Activated CD4-positive, CD25-positive, alpha-beta regulatory T cell treated with anti-CD3 and anti-CD28 coated beads, Interleukin-2, amount 50 U/mL, for 72 hours (primary cell): ENCODE data around the gene KIAA1671.

ENCODE experiments used
- DNase-seq: peaks from one replicate; pipeline ENCODE4 v3.0.0; 2021

The KIAA1671 gene

GRCh38 chr22:25069758-25070481 is 117.4 kb downstream of the KIAA1671 start:
- no peak for DNase-seq

- DNase-seq: no peak
Observed at GRCh38 chr22:25070956-25071355, 118.4 kb downstream of the KIAA1671 start.

- no peak for DNase-seq
Observed at GRCh38 chr22:25071720-25072119, 119.2 kb downstream of the KIAA1671 start.

- no peak for DNase-seq
Observed at GRCh38 chr22:25072406-25072805, 119.9 kb downstream of the KIAA1671 start.

GRCh38 chr22:25076336-25076735 is 123.8 kb downstream of the KIAA1671 start:
- DNase-seq: no peak

GRCh38 chr22:25077056-25077455 is 124.5 kb downstream of the KIAA1671 start:
- no peak for DNase-seq

GRCh38 chr22:25077964-25078363 is 125.4 kb downstream of the KIAA1671 start:
- no peak for DNase-seq

- no peak for DNase-seq
Observed at GRCh38 chr22:25078591-25078990, 126.1 kb downstream of the KIAA1671 start.

GRCh38 chr22:25080855-25081254 is 128.3 kb downstream of the KIAA1671 start:
- no peak for DNase-seq

- peak; percentile 42 for DNase-seq
Observed at GRCh38 chr22:25081409-25081824, 128.9 kb downstream of the KIAA1671 start.

- no peak for DNase-seq
Observed at GRCh38 chr22:25082096-25082495, 129.6 kb downstream of the KIAA1671 start.

- DNase-seq: no peak
Observed at GRCh38 chr22:25083056-25083806, 130.7 kb downstream of the KIAA1671 start.

- no peak for DNase-seq
Observed at GRCh38 chr22:25083807-25084200, 131.3 kb downstream of the KIAA1671 start.

- DNase-seq: no peak
Observed at GRCh38 chr22:25084405-25085107, 132.0 kb downstream of the KIAA1671 start.

GRCh38 chr22:25085156-25085555 is 132.6 kb downstream of the KIAA1671 start:
- DNase-seq: no peak

GRCh38 chr22:25085930-25086901 is 133.7 kb downstream of the KIAA1671 start:
- DNase-seq: no peak

GRCh38 chr22:25086902-25087282 is 134.4 kb downstream of the KIAA1671 start:
- DNase-seq: no peak

GRCh38 chr22:25090225-25090890 is 137.8 kb downstream of the KIAA1671 start:
- DNase-seq: no peak

GRCh38 chr22:25091458-25091857 is 138.9 kb downstream of the KIAA1671 start:
- DNase-seq: no peak

- DNase-seq: no peak
Observed at GRCh38 chr22:25092119-25092518, 139.6 kb downstream of the KIAA1671 start.

- no peak for DNase-seq
Observed at GRCh38 chr22:25094579-25094978, 142.1 kb downstream of the KIAA1671 start.

GRCh38 chr22:25095869-25096268 is 143.4 kb downstream of the KIAA1671 start:
- no peak for DNase-seq
